CD14-positive monocyte (primary cell): ENCODE data around the gene HDAC7. TPM values are rescaled to one million over a fixed set of nuclear protein-coding genes. Genes with fewer than 3 reads are reported as not detected.

Experiments used
- DNase-seq, 3 donors: peaks; one replicate each; pipeline ENCODE4 v3.0.0-alpha.2; 2011 to 2022
- H2AFZ ChIP-seq: 2 replicates; pipeline ENCODE4 v1.6.0; 2012; ENCODE audit warnings: mild to moderate bottlenecking, low read depth, low read length, inconsistent platforms; ENCODE audit not compliant: insufficient read depth, poor library complexity, severe bottlenecking
- H3K27ac ChIP-seq, 2 donors: 1 replicate in 1 of 2; 2 replicates in 1 of 2; pipeline ENCODE4 v1.5.1; 2012 to 2013; ENCODE audit warnings: low read length in 2 of 2, control low read depth in 1 of 2, inconsistent platforms in 1 of 2, low read depth in 1 of 2, mild to moderate bottlenecking in 1 of 2
- H3K27me3 ChIP-seq, 2 donors: one replicate each; pipeline versions ENCODE4 v1.6.0 to v1.6.1; 2011 to 2013; ENCODE audit warnings: low read length in 2 of 2; ENCODE audit not compliant: control insufficient read depth in 2 of 2, insufficient read depth in 2 of 2
- H3K36me3 ChIP-seq, 2 donors: replicated peaks in 1 of 2; 1 replicate in 1 of 2; 2 replicates in 1 of 2; pipeline versions ENCODE4 v1.5.1 to v1.6.1; 2012 to 2013; ENCODE audit warnings: low read length in 2 of 2, control low read depth in 1 of 2, inconsistent platforms in 1 of 2, mild to moderate bottlenecking in 1 of 2; ENCODE audit not compliant: insufficient read depth in 2 of 2, control insufficient read depth in 1 of 2
- H3K4me1 ChIP-seq, 2 donors: 1 replicate in 1 of 2; 2 replicates in 1 of 2; pipeline versions ENCODE4 v1.5.1 to v1.6.1; 2012 to 2013; ENCODE audit warnings: low read length in 2 of 2, control low read depth in 1 of 2, inconsistent platforms in 1 of 2, mild to moderate bottlenecking in 1 of 2, moderate library complexity in 1 of 2; ENCODE audit not compliant: insufficient read depth in 2 of 2, control insufficient read depth in 1 of 2
- H3K4me2 ChIP-seq: replicated peaks from 2 replicates; pipeline ENCODE3; 2012; ENCODE audit warnings: low read length, moderate library complexity, mild to moderate bottlenecking; ENCODE audit not compliant: poor library complexity, severe bottlenecking; ENCODE audit errors: extremely low read depth
- H3K4me3 ChIP-seq, 3 experiments: fragments of 200-600 bp in 1 of 3; sonication (generic) in 1 of 3; replicated peaks in 1 of 3; 1 replicate in 2 of 3; 2 replicates in 1 of 3; pipeline ENCODE4 v1.5.1; 2011 to 2013; ENCODE audit warnings: low read length in 3 of 3, mild to moderate bottlenecking in 3 of 3, control low read depth in 2 of 3, low read depth in 2 of 3, inconsistent platforms in 1 of 3, moderate library complexity in 1 of 3
- H3K79me2 ChIP-seq: 2 replicates; pipeline ENCODE4 v1.6.0; 2012; ENCODE audit warnings: mild to moderate bottlenecking, control low read depth, inconsistent platforms, low read length, moderate library complexity; ENCODE audit not compliant: insufficient read depth
- H3K9ac ChIP-seq: 2 replicates; pipeline ENCODE4 v1.6.0; 2017; ENCODE audit warnings: low read length, mild to moderate bottlenecking; ENCODE audit not compliant: insufficient read depth, poor library complexity, severe bottlenecking
- H3K9me3 ChIP-seq, 2 donors: replicated peaks in 1 of 2; 1 replicate in 1 of 2; 2 replicates in 1 of 2; pipeline versions ENCODE4 v1.5.1 to v1.6.1; 2012 to 2013; ENCODE audit warnings: low read length in 2 of 2, control low read depth in 1 of 2; ENCODE audit not compliant: control insufficient read depth in 1 of 2, insufficient read depth in 1 of 2
- H4K20me1 ChIP-seq: 2 replicates; pipeline ENCODE4 v1.6.0; 2012; ENCODE audit warnings: mild to moderate bottlenecking, low read length, control low read depth, moderate library complexity; ENCODE audit not compliant: insufficient read depth
- H3K27ac Mint-ChIP-seq, 7 donors: one replicate each; pipeline ENCODE4 v1.8.0; 2020; ENCODE audit warnings: mild to moderate bottlenecking in 7 of 7, mixed read lengths in 7 of 7, moderate library complexity in 6 of 7, inconsistent platforms in 2 of 7
- H3K27me3 Mint-ChIP-seq, 3 donors: one replicate each; pipeline ENCODE4 v1.8.0; 2021 to 2022; ENCODE audit warnings: low read depth in 3 of 3, mild to moderate bottlenecking in 3 of 3, mixed read lengths in 3 of 3, moderate library complexity in 3 of 3, inconsistent platforms in 1 of 3
- H3K36me3 Mint-ChIP-seq, 2 donors: one replicate each; pipeline ENCODE4 v1.8.0; 2020; ENCODE audit warnings: mixed read lengths in 2 of 2, inconsistent platforms in 1 of 2, mild to moderate bottlenecking in 1 of 2
- H3K4me1 Mint-ChIP-seq: one replicate; pipeline ENCODE4 v1.8.0; 2020; ENCODE audit warnings: mild to moderate bottlenecking, mixed read lengths
- H3K4me3 Mint-ChIP-seq, 2 donors: one replicate each; pipeline ENCODE4 v1.8.0; 2020; ENCODE audit warnings: mild to moderate bottlenecking in 2 of 2, mixed read lengths in 2 of 2, moderate library complexity in 1 of 2
- H3K9me3 Mint-ChIP-seq, 7 donors: one replicate each; pipeline ENCODE4 v1.8.0; 2020 to 2022; ENCODE audit warnings: mixed read lengths in 7 of 7, mild to moderate bottlenecking in 6 of 7, moderate library complexity in 6 of 7, inconsistent platforms in 2 of 7
- WGBS: methylation state at CpG from one replicate; pipeline ENCODE4 v1.1.5; 2013; ENCODE audit warnings: missing lambda C conversion rate; ENCODE audit not compliant: insufficient coverage; 5-methylcytosine and 5-hydroxymethylcytosine counted together
- intact Hi-C, 2 donors: fragments of 100-400 bp; cut with micrococcal nuclease; formaldehyde crosslinking; loops; one replicate each; pipeline versions ENCODE4 v1.15.0 to v1.15.1; 2023
- polyA plus RNA-seq, 3 donors: library from polyadenylated mRNA; depleted of rRNA in 1 of 3; unstranded in 2 of 3; stranded (reverse) in 1 of 3; fragments of 300-500 nt in 2 of 3; fragments of >200 nt in 1 of 3; fragmentation: Illumina TruSeq in 2 of 3; gene quantifications; 1 replicate in 2 of 3; 2 replicates in 1 of 3; pipeline ENCODE4 v1.2.3, GENCODE V29; 2012 to 2021
- TF ChIP-seq, protein P1 (sequence below): fragments of 200-600 bp; IDR thresholded peaks from one replicate; pipeline ENCODE4 v1.8.0; 2022; ENCODE audit warnings: antibody characterized with exemption, mild to moderate bottlenecking

HDAC7 gene
- polyA plus RNA-seq, 3 donors, result 5.9 to 79.2 (median 8.4) TPM

DNA sequence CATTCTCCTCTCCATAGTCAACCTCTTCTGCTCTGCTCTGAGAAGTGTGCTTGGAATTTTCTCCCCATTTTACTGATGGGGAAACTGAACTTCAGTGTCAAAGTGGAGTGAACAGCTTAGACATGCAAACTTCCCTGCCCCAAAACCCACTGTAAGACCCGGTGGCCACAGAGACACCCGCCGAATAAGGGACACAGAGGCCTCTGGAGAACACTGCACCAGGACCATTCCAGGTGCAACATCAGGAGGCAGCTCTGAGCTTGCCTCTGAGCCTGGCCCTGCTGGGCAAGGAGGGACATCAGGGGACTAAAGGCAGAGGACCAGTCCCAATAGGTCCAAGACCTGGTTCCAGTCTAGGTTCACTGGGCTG is 1.7 kb downstream of the HDAC7 start:
- WGBS, result 39% methylated on average over 3 of the region's 3 CpGs
- peak overlapping the region; percentile 83 to 87 for H3K4me3 Mint-ChIP-seq
- H3K9ac ChIP-seq, result peak overlapping the region; percentile 79
- peak overlapping the region in 6 of 7 donors; percentile 46 to 95 (median 84) for H3K27ac Mint-ChIP-seq
- peak overlapping the region in 2 of 3 experiments; percentile 58 to 82 for H3K4me3 ChIP-seq
- H3K79me2 ChIP-seq, result peaks cover 73% of the 10 kb centered on the region
- peak overlapping the region; percentile 92 for H3K4me2 ChIP-seq
- TF ChIP-seq, protein P1, sequence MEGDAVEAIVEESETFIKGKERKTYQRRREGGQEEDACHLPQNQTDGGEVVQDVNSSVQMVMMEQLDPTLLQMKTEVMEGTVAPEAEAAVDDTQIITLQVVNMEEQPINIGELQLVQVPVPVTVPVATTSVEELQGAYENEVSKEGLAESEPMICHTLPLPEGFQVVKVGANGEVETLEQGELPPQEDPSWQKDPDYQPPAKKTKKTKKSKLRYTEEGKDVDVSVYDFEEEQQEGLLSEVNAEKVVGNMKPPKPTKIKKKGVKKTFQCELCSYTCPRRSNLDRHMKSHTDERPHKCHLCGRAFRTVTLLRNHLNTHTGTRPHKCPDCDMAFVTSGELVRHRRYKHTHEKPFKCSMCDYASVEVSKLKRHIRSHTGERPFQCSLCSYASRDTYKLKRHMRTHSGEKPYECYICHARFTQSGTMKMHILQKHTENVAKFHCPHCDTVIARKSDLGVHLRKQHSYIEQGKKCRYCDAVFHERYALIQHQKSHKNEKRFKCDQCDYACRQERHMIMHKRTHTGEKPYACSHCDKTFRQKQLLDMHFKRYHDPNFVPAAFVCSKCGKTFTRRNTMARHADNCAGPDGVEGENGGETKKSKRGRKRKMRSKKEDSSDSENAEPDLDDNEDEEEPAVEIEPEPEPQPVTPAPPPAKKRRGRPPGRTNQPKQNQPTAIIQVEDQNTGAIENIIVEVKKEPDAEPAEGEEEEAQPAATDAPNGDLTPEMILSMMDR, result no peak
- H2AFZ ChIP-seq, result peak overlapping the region; percentile 63
- intact Hi-C loops, result loop anchor here (5.0 to 10.0 kb wide), 2 partner anchors 87 to 111 kb away; partner anchors contain the start of genes RPAP3 (in 1 of the 2) and VDR (in 1 of the 2)
- no peaks in the 10 kb centered on the region for H3K27me3 Mint-ChIP-seq
- no peaks in the 10 kb centered on the region for H3K9me3 ChIP-seq
- no peak for DNase-seq
- peaks cover 84% of the 10 kb centered on the region for H3K4me1 Mint-ChIP-seq
- peaks cover 24% of the 10 kb centered on the region for H4K20me1 ChIP-seq
- peaks cover 8 to 10% of the 10 kb centered on the region in 2 donors for H3K36me3 Mint-ChIP-seq
- no peaks in the 10 kb centered on the region for H3K36me3 ChIP-seq
- H3K27me3 ChIP-seq, result no peaks in the 10 kb centered on the region
- peaks cover 89 to 91% of the 10 kb centered on the region in 2 donors for H3K4me1 ChIP-seq
- H3K9me3 Mint-ChIP-seq, result peaks cover 0 to 3% (median 0%) of the 10 kb centered on the region in 7 donors
- H3K27ac ChIP-seq, result peak overlapping the region; percentile 60 to 77

GRCh38 chr12:47817272-47818006 is 2.3 kb downstream of the HDAC7 start:
- Histone ChIP-seq H3K36me3 (no peaks in the 10 kb centered on the region), H3K4me2 (peak overlapping the region; percentile 92), H3K9me3 (no peaks in the 10 kb centered on the region), H3K27me3 (no peaks in the 10 kb centered on the region), H3K27ac (peak overlapping the region; percentile 31 to 77), H3K4me1 (peaks cover 87 to 90% of the 10 kb centered on the region in 2 donors), H2AFZ (peak overlapping the region; percentile 2), H3K4me3 (peak overlapping the region in 2 of 3 experiments; percentile 1 to 82), H3K9ac (peak overlapping the region; percentile 79), H3K79me2 (peaks cover 78% of the 10 kb centered on the region), H4K20me1 (peaks cover 24% of the 10 kb centered on the region)
- H3K9me3 Mint-ChIP-seq, result peaks cover 0 to 3% (median 0%) of the 10 kb centered on the region in 7 donors
- H3K4me3 Mint-ChIP-seq, result peak overlapping the region; percentile 83 to 87
- no peak for DNase-seq
- intact Hi-C loops, result loop anchor here (5.0 to 10.0 kb wide), 2 partner anchors 87 to 110 kb away; partner anchors contain the start of genes RPAP3 (in 1 of the 2) and VDR (in 1 of the 2)
- no peaks in the 10 kb centered on the region for H3K27me3 Mint-ChIP-seq
- TF ChIP-seq, protein P1, result no peak
- H3K4me1 Mint-ChIP-seq, result peaks cover 81% of the 10 kb centered on the region
- WGBS, result 4% methylated on average over 2 of the region's 7 CpGs
- peak overlapping the region; percentile 82 to 95 (median 86) for H3K27ac Mint-ChIP-seq
- peaks cover 8 to 10% of the 10 kb centered on the region in 2 donors for H3K36me3 Mint-ChIP-seq
